HUES48 (cell line): ENCODE results near the gene TBRG4.
"Not testable (repeated sequence)": the region's sequence is repeated elsewhere in the genome, so short reads cannot be mapped to it uniquely, and the experiment has no call there.

Experiments
- H3K27ac ChIP-seq: one replicate; pipeline ENCODE4 v1.7.0; 2013; ENCODE audit warnings: low read depth, low read length, inconsistent platforms
- H3K27me3 ChIP-seq: 2 replicates; pipeline ENCODE4 v1.6.1; 2013; ENCODE audit warnings: mild to moderate bottlenecking, low read length; ENCODE audit not compliant: control insufficient read depth, insufficient read depth
- H3K36me3 ChIP-seq: 2 replicates; pipeline ENCODE4 v1.6.1; 2013; ENCODE audit warnings: low read length; ENCODE audit not compliant: control insufficient read depth, insufficient read depth
- H3K4me1 ChIP-seq: 2 replicates; pipeline ENCODE4 v1.6.1; 2013; ENCODE audit warnings: mild to moderate bottlenecking, low read length; ENCODE audit not compliant: control insufficient read depth, insufficient read depth
- H3K4me3 ChIP-seq: 2 replicates; pipeline ENCODE4 v1.5.1; 2013; ENCODE audit warnings: mild to moderate bottlenecking, low read depth, low read length
- H3K9ac ChIP-seq: 2 replicates; pipeline ENCODE4 v1.6.1; 2013; ENCODE audit warnings: mild to moderate bottlenecking, low read depth, low read length, moderate library complexity
- H3K9me3 ChIP-seq: 2 replicates; pipeline ENCODE4 v1.6.1; 2013; ENCODE audit warnings: low read length; ENCODE audit not compliant: control insufficient read depth, insufficient read depth

Gene TBRG4

GRCh38 chr7:45114926-45115325 lies 3.4 kb upstream of the TBRG4 start:
- Histone ChIP-seq H3K9ac (no peak overlapping the region), H3K9me3 (no peaks in the 10 kb centered on the region), H3K27ac (no peak overlapping the region), H3K4me1 (no peaks in the 10 kb centered on the region), H3K4me3 (no peak overlapping the region), H3K27me3 (no peaks in the 10 kb centered on the region), H3K36me3 (no peaks in the 10 kb centered on the region)

- not testable (repeated sequence) for H3K4me3 ChIP-seq, H3K9me3 ChIP-seq, H3K9ac ChIP-seq, H3K36me3 ChIP-seq, H3K27ac ChIP-seq, H3K4me1 ChIP-seq, H3K27me3 ChIP-seq
Measured at GRCh38 chr7:45114257-45114656, 2.8 kb upstream of the TBRG4 start.

GRCh38 chr7:45112648-45113047 lies 1.2 kb upstream of the TBRG4 start:
- Histone ChIP-seq H3K9me3 (no peaks in the 10 kb centered on the region), H3K27me3 (no peaks in the 10 kb centered on the region), H3K9ac (no peak overlapping the region), H3K27ac (peak overlapping the region; percentile 98), H3K36me3 (peaks cover 18% of the 10 kb centered on the region), H3K4me3 (peak overlapping the region; percentile 86), H3K4me1 (no peaks in the 10 kb centered on the region)

GRCh38 chr7:45108863-45109262 lies 2.6 kb downstream of the TBRG4 start:
- Histone ChIP-seq H3K4me1 (no peaks in the 10 kb centered on the region), H3K9me3 (no peaks in the 10 kb centered on the region), H3K36me3 (peaks cover 56% of the 10 kb centered on the region), H3K27ac (no peak overlapping the region), H3K27me3 (no peaks in the 10 kb centered on the region), H3K9ac (no peak overlapping the region), H3K4me3 (no peak overlapping the region)

GRCh38 chr7:45107356-45107755 lies 4.1 kb downstream of the TBRG4 start:
- H3K36me3 ChIP-seq: peaks cover 71% of the 10 kb centered on the region
- no peak overlapping the region for H3K9ac ChIP-seq
- H3K4me3 ChIP-seq: no peak overlapping the region
- H3K9me3 ChIP-seq: no peaks in the 10 kb centered on the region
- H3K27me3 ChIP-seq: no peaks in the 10 kb centered on the region
- no peaks in the 10 kb centered on the region for H3K4me1 ChIP-seq
- no peak overlapping the region for H3K27ac ChIP-seq

- Histone ChIP-seq H3K9me3 (no peaks in the 10 kb centered on the region), H3K36me3 (peaks cover 76% of the 10 kb centered on the region), H3K4me3 (no peak overlapping the region), H3K9ac (no peak overlapping the region), H3K27me3 (no peaks in the 10 kb centered on the region), H3K4me1 (no peaks in the 10 kb centered on the region), H3K27ac (no peak overlapping the region)
Measured at GRCh38 chr7:45106820-45107219, 4.7 kb downstream of the TBRG4 start.

GRCh38 chr7:45105588-45106188 lies 5.8 kb downstream of the TBRG4 start:
- H3K36me3 ChIP-seq: peaks cover 87% of the 10 kb centered on the region

GRCh38 chr7:45104844-45105587 lies 6.5 kb downstream of the TBRG4 start:
- H3K27me3 ChIP-seq: no peaks in the 10 kb centered on the region
- no peak overlapping the region for H3K9ac ChIP-seq
- H3K4me1 ChIP-seq: no peaks in the 10 kb centered on the region
- peaks cover 94% of the 10 kb centered on the region for H3K36me3 ChIP-seq
- H3K27ac ChIP-seq: no peak overlapping the region
- H3K4me3 ChIP-seq: no peak overlapping the region
- H3K9me3 ChIP-seq: no peaks in the 10 kb centered on the region

More at GRCh38 chr7:45105588-45106188, 5.8 kb downstream of the TBRG4 start:
- no peaks in the 10 kb centered on the region for H3K27me3 ChIP-seq
- no peak overlapping the region for H3K27ac ChIP-seq
- no peaks in the 10 kb centered on the region for H3K4me1 ChIP-seq
- no peak overlapping the region for H3K9ac ChIP-seq
- H3K9me3 ChIP-seq: no peaks in the 10 kb centered on the region
- no peak overlapping the region for H3K4me3 ChIP-seq

GRCh38 chr7:45103958-45104843 lies 7.3 kb downstream of the TBRG4 start:
- H3K27me3 ChIP-seq: no peaks in the 10 kb centered on the region

GRCh38 chr7:45102785-45103712 lies 8.4 kb downstream of the TBRG4 start:
- H3K4me1 ChIP-seq: no peaks in the 10 kb centered on the region
- no peak overlapping the region for H3K4me3 ChIP-seq
- peaks cover 97% of the 10 kb centered on the region for H3K36me3 ChIP-seq
- no peaks in the 10 kb centered on the region for H3K9me3 ChIP-seq
- no peak overlapping the region for H3K27ac ChIP-seq
- H3K27me3 ChIP-seq: no peaks in the 10 kb centered on the region
- no peak overlapping the region for H3K9ac ChIP-seq

More at GRCh38 chr7:45103958-45104843, 7.3 kb downstream of the TBRG4 start:
- Histone ChIP-seq H3K4me1 (no peaks in the 10 kb centered on the region), H3K4me3 (no peak overlapping the region), H3K9me3 (no peaks in the 10 kb centered on the region), H3K36me3 (peaks cover 100% of the 10 kb centered on the region), H3K9ac (no peak overlapping the region), H3K27ac (no peak overlapping the region)
